Umbilical cord (tissue), 2 donors: Measurements from ENCODE around the gene TMCC3. TPM values are rescaled to one million over a fixed set of nuclear protein-coding genes. Genes with fewer than 3 reads are reported as not detected.
A peak's percentile ranks its signal among the peaks of the same experiment; 100 is the strongest.
"Not testable (repeated sequence)": the region's sequence is repeated elsewhere in the genome, so short reads cannot be mapped to it uniquely, and the experiment has no call there.

ENCODE experiments used
- DNase-seq: peaks from one replicate; pipeline ENCODE4 v3.0.0-alpha.2; 2015; ENCODE audit warnings: low spot score
- total RNA-seq: library from RNA; depleted of rRNA; stranded (reverse); fragments of >200 nt; gene quantifications from one replicate; pipeline ENCODE4 v1.2.3, GENCODE V29; 2014; ENCODE audit warnings: low replicate concordance; ENCODE audit not compliant: insufficient read depth

Gene TMCC3
- total RNA-seq, 1 donor from 2014 or later, result 11.6 TPM

DNA sequence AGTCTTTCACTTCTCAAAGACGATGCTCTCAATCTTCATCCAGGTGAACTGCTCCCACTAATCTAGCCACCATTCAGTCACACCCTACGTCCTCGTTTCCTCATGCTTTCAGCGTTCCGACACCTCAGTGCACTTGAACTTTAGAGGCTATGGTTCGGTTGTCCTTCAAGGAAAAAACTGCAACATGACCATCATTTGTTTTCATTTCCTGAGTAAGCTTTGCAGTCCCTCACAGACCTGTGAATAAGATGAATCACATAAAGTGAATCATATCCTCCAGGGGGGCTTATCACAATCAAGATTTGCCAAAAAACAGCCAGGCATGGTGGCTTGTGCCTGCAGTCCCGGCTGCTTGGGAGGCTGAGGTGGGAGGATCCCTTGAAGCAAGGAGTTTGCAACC lies 80.2 kb downstream of the TMCC3 start:
- DNase-seq, result no peak

DNA sequence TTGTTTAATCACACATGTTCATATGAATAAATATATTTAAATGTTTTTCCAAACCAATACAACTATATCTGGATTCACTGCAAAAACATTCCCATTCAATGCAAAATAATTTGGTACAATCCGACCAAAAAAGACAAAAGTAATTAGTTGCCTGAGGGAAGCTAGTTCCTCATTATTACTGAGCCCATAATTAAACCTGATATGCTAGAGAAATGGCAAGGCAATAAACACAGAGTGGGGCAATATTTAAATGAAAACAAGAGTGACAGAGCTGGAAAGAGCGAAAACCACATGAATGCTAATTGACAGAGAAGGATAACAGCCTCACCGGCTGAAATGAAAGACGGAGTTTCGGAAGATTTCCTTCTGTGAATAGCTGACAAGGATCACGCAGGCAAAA lies 82.6 kb downstream of the TMCC3 start:
- DNase-seq, result no peak

DNA sequence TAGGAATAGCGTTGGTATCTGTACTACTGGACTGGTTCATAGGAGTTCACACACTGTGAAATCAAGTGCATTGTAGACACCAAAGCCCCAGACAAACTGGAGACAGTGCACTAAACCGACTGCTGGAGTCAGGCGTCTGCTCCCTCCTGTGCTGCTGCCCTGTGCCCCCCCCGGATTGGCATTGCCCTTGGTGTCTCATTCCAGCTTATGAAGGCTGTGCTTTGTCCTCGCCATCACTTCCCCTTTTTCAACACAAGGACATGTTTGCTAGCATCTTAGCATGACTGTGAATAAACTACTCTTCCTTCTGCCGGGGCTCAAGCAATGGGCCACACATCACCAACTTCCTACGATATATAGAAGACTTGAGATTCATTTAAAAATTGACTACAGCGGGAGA lies 84.0 kb downstream of the TMCC3 start:
- DNase-seq, result no peak

DNA sequence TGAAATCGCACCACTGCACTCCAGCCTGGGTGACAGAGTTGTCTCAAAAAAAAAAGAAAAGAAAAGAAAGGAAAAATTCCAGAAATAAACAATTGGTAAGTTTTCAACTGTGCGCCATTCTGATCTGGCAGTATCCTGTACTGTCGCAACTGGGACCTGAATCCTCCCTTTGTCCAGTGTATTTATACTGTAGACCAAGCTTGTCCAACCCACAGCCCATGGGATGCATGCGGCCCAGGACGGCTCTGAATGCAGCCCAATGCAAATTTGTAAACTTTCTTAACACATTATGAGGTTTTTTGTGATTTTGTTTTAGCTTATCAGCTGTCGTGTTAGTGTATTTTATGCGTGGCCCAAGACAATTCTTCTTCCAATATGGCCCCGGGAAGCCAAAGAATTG lies 84.7 kb downstream of the TMCC3 start:
- no peak for DNase-seq

DNA sequence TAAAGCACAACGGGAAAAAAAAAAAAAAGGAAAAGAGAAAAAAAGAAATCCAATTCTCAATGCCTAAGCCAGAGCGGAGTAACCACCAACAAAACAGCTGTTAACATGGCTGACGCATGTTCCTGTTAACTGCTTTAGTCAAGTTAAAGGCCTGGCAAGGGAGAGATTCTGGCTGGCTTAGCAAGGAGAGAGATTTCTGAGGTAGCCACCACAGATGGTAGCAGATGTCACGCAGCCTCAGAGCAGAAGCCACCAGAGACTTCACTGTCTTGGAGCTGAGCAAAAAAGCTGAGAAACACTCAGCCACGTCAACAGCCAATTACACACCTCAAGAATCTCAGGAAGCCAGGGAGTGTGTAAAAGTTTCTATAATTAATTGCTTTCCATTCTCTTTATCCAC lies 87.1 kb downstream of the TMCC3 start:
- no peak for DNase-seq

DNA sequence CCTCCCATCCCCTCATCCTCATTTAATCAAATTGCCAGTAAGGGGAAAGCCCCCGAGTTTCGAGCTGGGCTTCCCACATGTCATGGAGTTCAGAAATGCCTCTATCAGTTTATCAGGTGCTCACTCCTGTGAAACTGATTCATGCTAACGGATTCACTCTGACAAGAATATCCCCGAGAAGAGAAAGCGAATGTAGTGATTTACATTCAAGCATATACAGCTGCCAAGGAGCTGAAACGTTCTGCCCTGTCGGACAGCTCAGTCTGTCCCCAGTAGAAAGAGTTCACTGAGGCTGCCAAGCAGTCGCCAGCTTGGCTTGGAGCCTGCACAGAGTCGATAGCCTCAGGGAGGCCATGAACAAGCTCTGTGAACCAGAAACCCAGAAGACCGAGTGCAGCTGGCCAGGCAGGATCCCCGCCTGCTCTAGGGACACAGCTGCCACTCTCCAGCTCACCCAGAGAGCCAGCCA lies 88.4 kb downstream of the TMCC3 start:
- DNase-seq, result no peak

DNA sequence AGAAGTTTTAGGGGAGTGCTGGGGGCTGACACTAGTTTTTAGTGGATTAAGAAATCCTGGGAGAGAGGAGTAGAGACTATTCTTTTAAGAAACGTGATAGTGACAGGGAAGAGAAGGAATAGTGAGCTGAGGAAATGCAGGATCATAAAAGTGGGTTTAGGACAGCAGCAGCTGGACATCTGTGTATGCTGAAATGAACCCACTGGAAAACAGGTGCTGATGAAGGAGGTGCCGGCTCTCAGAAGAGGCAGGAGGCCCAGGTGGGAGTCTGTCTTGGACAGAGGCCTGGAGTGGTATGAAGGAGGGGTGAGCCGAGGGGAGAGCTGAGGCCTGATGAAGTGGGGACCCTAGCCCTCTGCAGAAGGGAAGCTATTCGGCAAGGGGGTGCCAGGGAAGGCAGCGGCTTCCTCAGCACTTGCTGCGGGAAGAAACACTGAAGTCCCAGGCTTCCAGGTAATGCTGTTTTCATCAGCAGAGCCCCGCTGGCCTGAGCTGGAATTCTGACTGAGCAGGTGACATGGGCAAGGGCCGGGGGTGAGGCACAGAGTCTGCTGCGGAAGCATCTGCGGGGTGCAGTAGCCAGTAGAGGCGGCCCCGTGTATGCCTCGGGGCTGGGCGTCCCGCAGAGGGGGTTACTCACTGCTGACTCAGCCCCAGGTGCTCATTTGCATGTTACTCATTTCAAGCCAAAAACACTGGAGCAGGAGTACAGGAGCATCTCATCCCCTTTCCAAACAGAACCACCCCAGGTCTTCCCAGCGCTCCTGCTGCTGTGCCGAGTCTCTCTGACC lies 89.7 kb downstream of the TMCC3 start:
- DNase-seq, result no peak

DNA sequence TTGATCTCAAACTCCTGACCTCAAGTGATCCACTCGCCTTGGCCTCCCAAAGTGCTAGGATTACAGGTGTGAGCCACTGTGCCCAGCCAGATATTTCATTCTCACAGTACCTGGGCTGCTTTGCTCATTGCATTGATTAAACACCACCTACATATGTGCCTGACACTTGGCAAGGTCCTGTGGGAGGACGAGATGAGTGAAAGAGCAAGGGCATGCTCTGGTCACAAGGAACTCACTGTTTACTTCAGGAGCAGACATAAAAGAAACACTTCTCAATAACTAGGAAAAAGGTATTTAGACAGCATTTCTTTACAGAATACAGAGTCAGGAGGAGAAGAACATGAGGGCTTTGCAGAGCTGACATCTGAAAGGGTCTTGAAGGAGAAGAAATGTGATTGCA lies 91.7 kb downstream of the TMCC3 start:
- no peak for DNase-seq

DNA sequence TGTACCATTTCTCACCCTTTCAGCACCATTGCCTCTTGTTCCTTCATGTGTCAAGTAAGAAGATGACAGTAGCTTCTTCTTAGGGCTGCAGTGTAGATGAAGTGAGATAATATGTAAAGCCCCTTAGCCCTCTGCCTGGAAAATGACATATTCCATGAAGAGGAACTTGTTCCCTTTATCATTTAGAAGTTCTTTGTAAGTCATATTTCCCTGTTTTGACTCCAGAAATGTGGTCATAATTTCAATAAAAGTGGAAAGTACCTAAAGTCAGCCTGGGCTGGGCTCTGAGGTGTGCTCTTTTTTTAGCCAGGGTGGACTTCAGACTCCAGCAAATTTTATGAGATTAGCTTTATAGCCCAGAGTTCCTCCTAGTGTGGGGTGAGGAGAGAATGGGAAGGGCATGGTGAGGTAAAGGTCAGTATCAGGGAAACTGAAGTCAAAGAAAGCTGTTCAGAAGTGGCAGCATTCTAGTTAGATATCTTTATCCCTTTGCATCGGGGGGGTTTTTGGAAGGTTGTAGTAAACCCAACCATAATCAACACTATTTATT lies 92.5 kb downstream of the TMCC3 start:
- DNase-seq, result no peak

DNA sequence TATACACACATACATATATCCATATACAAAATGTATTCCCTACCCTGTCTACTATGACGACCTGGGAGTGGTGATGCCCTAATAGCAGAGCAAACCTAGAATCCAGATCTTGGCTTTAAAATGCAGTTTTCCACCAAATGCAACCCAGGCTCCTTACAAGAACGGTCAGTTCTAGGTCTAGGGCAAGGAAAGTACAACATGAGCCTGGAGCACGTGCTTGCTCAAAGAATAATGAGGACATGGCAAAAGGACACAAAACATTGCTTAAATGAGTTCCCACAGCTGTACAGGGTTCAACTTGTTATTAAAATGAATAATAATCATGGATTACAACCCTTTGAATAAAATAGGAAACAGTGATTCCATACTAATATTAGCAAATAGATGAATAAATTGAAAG lies 94.7 kb downstream of the TMCC3 start:
- no peak for DNase-seq

DNA sequence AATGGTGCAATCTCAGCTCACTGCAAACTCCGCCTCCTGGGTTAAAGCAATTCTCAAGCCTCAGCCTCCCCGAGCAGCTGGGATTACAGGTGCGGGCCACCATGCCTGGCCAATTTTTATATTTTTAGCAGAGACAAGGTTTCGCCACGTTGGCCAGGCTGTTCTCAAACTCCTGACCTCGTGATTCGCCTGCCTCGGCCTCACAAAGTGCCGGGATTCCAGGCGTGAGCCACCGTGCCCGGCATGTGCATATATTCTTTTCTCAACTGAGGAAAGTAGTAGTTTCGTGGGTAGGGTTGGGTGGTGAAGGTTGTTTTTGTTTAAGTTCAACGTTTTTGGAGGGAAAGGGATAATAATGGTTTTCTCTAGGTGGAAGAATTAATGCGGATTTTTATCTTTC lies 96.5 kb downstream of the TMCC3 start:
- DNase-seq, result no peak

DNA sequence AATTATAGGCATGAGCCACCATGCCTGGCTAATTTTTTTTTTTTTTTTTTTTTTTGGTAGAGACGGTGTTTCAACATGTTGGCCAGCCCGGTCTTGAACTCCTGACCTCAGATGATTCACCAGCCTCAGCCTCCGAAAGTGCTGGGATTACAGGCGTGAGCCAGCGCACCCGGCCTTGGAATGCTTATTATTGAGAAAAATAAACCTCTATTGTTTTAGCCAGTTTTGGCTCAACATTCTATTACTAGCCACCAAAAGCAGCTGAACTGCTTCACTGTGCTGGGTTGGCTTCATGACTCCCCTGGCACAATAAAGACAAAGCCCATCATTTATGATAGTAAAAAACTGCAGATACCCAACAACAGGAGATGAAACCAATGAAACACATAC lies 97.2 kb downstream of the TMCC3 start:
- no peak for DNase-seq

DNA sequence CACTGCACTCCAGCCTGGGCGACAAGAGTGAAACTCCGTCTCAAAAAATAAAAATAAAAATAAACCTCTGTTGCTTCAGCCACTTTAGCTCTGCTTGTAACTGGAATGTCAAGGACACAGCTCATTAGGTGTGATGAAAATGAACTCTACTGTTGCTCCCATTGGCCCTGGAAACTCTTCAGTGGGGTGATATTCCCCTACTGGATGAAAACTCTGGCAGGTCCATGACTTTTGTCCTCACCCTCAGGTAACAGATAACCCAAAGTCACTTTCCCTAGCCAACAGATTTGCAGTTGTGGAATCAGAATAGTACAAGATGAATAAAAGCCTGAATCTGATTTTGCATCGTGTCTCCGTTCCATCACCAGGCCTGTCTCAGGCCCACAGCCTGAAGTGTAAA lies 98.5 kb downstream of the TMCC3 start:
- no peak for DNase-seq

DNA sequence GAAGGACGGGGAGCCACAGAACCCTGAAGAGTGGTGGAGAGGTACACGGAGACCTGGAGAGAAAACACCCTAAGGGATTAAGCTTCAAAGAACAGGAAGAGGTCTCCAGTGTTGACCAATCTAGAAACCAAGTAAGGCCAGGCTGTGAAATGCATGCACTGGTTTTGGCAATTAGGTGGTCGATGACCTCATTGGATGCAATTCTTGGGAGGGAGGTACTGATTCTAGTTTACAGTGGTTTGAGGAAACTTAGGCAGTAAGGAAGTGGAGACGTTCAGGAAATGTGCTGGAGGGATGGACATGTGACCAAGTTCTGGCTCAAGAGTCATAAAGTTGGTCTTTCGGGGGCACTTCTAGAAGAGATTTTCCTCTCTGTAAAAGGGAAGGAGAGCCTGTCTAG lies 99.4 kb downstream of the TMCC3 start:
- DNase-seq, result no peak

DNA sequence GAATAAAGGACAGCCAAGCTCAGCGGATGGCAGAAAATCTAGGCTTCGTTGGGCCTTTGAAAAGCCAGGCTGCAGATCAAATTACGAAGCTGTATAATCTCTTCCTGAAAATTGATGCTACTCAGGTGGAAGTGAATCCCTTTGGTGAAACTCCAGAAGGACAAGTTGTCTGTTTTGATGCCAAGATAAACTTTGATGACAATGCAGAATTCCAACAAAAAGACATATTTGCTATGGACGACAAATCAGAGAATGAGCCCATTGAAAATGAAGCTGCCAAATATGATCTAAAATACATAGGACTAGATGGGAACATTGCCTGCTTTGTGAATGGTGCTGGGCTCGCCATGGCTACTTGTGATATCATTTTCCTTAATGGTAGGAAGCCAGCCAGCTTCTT lies 101.5 kb downstream of the TMCC3 start:
- DNase-seq, result not testable (repeated sequence)

DNA sequence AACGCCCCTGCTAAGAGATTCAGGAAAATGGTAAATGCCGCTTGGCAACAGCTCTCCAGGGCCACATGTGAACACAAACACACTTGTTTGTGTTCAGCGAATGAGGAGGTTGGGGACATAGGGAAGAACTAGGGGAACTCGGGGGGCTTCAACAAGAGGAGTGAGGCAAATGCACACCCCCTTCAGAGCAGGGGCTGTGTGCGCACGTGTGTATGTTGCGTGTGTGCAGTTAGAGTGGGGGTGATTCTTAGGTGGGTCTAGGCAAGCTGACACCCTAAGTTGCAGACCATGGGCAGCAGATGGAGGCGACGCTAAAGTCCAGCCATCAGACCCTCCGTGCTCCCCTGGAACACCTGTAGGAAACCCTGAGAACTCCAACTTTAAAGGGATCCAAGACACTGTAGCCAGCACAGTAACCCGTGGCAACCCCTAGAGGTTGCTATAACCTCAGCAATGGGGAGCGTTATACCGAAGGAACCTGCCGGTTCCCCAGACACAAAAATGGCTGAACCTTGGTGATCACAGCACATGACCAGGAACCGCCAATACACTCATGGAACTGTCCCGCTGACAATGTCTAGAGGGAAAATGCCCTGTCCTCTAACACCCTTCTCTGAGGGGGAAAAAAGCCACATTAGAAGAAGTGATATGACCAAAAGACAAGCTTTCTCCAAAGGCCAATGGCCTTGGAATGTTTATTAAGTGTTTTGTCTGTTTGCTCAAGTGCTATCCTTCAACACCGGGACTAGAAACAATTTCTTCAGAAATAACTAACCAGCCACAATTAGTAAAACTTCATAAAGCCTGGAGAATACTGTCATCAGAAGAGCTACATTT lies 104.2 kb downstream of the TMCC3 start:
- DNase-seq, result peak; percentile 56

DNA sequence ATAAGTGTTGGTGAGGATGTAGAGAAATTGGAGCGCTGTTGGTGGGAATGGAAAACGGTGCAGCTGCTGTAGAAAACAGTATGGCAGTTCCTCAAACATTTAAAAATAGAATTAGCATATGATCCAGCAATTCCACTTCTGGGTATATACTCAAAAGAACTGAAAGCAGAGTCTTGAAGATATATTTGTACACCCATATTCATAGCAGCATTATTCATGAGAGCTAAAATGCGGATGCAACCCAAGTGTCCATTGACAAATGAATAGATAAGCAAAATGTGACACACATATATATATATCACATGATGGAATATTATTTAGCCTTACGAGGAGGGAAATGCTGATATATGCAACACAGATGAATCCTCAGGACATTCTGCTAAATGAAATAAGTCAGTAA lies 106.0 kb downstream of the TMCC3 start:
- no peak for DNase-seq

DNA sequence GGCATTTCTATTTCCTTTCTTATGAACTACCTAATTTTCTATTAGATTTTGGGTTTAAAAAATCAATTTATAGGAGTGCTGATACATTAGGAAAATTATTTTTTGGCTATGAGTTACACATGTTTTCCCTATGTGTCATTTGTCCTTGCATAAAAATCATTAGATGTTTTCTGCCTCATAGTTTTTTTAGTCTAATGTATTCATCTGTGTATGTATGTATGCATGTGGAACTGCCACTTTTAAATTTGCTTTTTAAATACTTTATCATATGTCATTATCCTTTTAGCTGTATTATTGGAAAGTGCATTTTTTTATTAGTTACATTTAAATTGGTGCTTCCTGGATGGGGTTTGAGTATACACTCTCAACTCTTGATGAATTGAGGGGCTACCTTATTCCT lies 112.0 kb downstream of the TMCC3 start:
- DNase-seq, result no peak

DNA sequence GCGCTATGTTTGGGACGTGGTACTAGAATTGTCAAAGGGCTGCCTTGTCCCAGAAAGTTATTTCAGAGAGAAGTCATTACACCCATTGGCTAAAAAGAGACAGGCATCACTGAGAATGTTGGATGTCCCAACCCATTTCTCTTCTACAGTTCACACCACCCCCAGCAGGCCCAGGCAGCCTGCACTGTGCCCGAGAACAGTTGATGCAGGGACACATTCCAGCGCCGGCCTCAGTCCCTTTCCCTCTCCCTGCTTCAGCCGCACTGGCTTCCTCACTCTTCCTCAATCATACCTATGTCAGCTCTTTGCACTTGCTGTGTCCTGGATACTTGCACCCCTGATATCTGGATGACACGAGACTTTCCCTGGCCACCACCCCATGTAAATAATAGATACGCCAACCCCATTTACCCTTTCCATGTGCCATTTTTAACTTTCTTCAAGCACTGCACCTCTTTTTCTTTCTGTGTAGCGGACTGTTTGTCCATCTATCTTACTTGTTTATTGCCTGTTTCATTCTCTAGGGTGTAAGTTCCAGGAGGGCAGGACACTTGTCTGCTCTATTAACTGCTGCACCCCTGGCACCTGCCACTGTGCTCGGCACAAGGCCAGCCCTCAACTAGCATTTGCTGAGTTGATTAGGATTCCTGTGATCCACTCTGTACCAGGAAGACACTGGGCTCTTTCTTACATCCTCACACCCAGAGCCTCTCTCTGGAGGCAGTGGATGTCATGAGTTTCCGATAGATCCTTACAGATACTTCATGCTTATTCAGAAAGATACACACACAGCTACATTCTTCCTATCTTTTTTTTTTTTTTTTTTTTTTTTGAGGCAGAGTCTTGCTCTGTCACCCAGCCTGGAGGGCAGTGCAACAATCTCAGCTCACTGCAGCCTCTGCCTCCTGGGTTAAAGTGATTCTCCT lies 114.1 kb downstream of the TMCC3 start:
- no peak for DNase-seq

DNA sequence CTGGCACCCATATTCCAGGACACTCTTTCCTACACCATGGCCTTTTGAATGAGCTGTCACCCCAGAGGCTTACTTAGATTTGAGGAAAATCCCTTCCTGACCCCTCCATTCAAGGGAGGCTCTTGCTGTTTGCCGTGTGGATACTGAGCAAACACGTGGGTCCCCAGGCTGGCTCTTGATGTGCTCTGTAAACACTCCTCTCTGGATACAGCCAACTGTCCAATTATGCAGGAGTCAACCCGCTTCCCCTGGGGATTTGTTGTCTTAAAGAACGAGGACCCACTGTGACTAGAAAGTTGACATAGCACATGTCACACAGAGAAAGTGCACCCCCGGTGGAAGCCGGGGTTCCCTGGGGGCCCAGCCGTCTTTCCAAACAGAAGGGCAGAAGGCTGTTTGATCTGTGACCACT lies 114.8 kb downstream of the TMCC3 start:
- no peak for DNase-seq

DNA sequence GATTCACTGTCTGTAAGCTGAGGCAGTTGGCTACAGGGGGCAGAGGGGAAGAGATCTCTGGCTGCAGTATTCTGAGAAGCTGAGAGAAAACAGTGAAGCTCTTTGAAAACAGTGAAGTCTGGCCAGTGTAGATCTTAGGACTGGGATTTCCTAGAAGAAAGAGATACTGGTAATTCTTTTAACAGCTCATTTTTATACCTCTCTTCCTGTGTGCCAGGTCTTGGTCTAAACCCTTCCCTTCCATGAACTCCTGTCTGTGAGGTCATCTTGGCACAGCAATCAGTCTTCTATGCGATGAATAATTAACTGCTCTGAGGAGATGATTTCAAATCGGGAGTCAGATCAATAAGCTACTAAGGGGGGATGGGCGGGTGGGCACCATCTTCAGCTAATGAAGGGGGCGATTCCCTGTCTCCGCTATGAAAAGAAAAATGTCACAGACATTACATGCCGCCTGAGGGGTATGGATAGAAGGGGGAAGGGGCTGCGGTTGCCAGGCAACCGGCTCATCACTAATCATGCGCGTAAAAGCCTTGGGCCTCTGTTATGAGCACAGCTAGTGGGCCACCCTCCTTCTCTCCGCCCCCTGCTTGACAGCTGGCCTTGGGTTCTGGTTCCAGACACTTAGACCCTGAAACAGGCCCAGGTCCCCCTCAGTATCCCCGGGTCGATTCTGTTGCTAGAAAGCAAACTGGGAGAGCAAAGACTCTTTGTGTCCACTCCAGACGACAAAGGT lies 115.4 kb downstream of the TMCC3 start:
- peak; percentile 24 for DNase-seq
